Activated CD8-positive, alpha-beta T cell treated with anti-CD3 and anti-CD28 coated beads for 36 hours (primary cell): ENCODE data around the gene CDKN2A. TPM values are rescaled to one million over a fixed set of nuclear protein-coding genes. Genes with fewer than 3 reads are reported as not detected.

Source experiments
- ATAC-seq: fragments of 200-7000 bp; cut with Tn5 transposase; one replicate; pipeline ENCODE4 v1.10.0; 2021; ENCODE audit warnings: mild to moderate bottlenecking, moderate library complexity
- CTCF ChIA-PET: fragments of 350-600 bp; sonication (Branson Sonifier 250); formaldehyde crosslinking; loops from one replicate; lab custom pipeline; 2021; ENCODE audit warnings: antibody characterized with exemption; lab: Charles Lee
- POLR2A ChIA-PET: fragments of 350-600 bp; sonication (Branson Sonifier 250); formaldehyde crosslinking; loops from one replicate; lab custom pipeline; 2021; ENCODE audit warnings: antibody characterized with exemption; lab: Charles Lee
- DNase-seq: peaks from one replicate; pipeline ENCODE4 v3.0.0-alpha.2; 2020
- H3K27ac Mint-ChIP-seq: one replicate; pipeline ENCODE4 v1.8.0; 2021; ENCODE audit warnings: mild to moderate bottlenecking, mixed read lengths
- H3K27me3 Mint-ChIP-seq: one replicate; pipeline ENCODE4 v1.8.0; 2021; ENCODE audit warnings: mixed read lengths
- H3K36me3 Mint-ChIP-seq: one replicate; pipeline ENCODE4 v1.8.0; 2021; ENCODE audit warnings: low read depth, mixed read lengths
- H3K4me1 Mint-ChIP-seq: one replicate; pipeline ENCODE4 v1.8.0; 2021; ENCODE audit warnings: low read depth, mixed read lengths
- H3K4me3 Mint-ChIP-seq: one replicate; pipeline ENCODE4 v1.8.0; 2021; ENCODE audit warnings: mild to moderate bottlenecking, moderate library complexity, mixed read lengths
- H3K9me3 Mint-ChIP-seq: one replicate; pipeline ENCODE4 v1.8.0; 2021; ENCODE audit warnings: mixed read lengths
- CTCF ChIP-seq: fragments of 200-600 bp; IDR thresholded peaks from one replicate; pipeline ENCODE4 v1.8.0; 2022; ENCODE audit warnings: antibody characterized with exemption, mild to moderate bottlenecking
- intact Hi-C: fragments of 100-400 bp; cut with micrococcal nuclease; formaldehyde crosslinking; loops from one replicate; pipeline ENCODE4 v1.10.0; 2022
- total RNA-seq, 2 experiments: library from RNA; stranded (reverse); gene quantifications; one replicate each; pipeline ENCODE4 v1.2.3, GENCODE V29; 2021

Gene CDKN2A
- total RNA-seq, 2 experiments from 2014 or later: 2.1 to 2.5 TPM

- H3K27ac Mint-ChIP-seq: no peak overlapping the region
- ChIA-PET CTCF (interaction anchor here (1.0 to 4.4 kb wide), 3 partner anchors 22 to 159 kb away, joined by 3 to 37 read pairs (median 6); partner anchors contain the start of genes CDKN2A, CDKN2B and CDKN2B-AS1), POLR2A (no interaction called here)
- peaks cover 17% of the 10 kb centered on the region for H3K4me1 Mint-ChIP-seq
- ATAC-seq (no peak), DNase-seq (no peak)
- intact Hi-C loops: no loop called here
- no peak for TF ChIP-seq CTCF
- H3K4me3 Mint-ChIP-seq: no peak overlapping the region
- peaks cover 13% of the 10 kb centered on the region for H3K36me3 Mint-ChIP-seq
- peaks cover 13% of the 10 kb centered on the region for H3K9me3 Mint-ChIP-seq
- H3K27me3 Mint-ChIP-seq: peaks cover 83% of the 10 kb centered on the region
These were observed 21.8 kb downstream of the CDKN2A start for GRCh38 chr9:21972361-21972760.

- no peak for TF ChIP-seq CTCF
- Mint-ChIP-seq H3K27ac (no peak overlapping the region), H3K27me3 (peaks cover 87% of the 10 kb centered on the region), H3K4me3 (no peak overlapping the region), H3K36me3 (peaks cover 15% of the 10 kb centered on the region), H3K4me1 (peaks cover 19% of the 10 kb centered on the region), H3K9me3 (peaks cover 13% of the 10 kb centered on the region)
- intact Hi-C loops: no loop called here
- no peak for DNase-seq
- POLR2A ChIA-PET: interaction anchor here (0.6 to 1.0 kb wide), 2 partner anchors 28 to 40 kb away, joined by 3 read pairs; no protein-coding TSS in a partner anchor
- ATAC-seq: no peak
- CTCF ChIA-PET: interaction anchor here (0.8 to 4.4 kb wide), 4 partner anchors 23 to 149 kb away, joined by 3 to 37 read pairs (median 5); partner anchors contain the start of genes CDKN2A, CDKN2B and CDKN2B-AS1
These were observed 23.2 kb downstream of the CDKN2A start for GRCh38 chr9:21970800-21971640.

DNA sequence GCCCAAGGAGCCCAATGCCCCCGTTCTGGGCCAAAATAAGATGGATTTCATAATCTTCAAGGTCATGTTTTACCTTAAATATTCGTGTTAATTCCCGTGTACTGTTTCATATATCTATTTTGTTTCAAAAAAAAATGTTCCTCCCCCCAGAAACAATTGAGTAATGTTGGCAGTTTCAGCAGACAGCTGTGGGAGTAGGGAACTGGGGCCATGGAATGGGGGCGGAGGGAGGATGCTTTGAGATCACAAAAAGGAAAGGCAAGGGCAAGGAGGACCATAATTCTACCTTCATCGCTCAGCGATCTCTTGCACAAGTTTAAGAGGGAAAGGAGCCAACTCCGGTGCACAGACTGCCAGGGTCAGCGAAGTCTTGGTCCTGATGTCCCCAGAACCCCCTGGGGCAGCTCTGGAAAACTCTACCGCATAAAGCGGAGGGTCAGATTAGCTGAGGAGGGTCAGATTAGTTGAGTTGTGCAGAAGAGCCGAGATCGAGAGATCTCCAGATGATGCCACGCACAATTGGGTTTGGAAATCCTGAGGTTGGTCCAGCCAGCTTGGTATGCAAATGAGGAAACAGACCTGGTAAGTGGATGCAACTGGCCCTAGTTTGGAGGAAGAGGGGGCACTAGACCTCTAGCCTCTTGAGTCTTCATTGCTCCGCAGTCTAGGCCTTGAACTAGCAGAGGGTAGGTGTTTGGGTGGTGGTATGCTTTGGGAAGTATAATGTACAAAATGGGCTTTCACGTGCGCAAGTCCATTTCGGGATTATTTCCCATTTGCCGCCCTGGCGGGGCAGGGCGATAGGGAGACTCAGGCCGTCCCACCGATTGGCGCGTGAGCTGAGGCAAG lies 24.0 kb downstream of the CDKN2A start:
- intact Hi-C loops: loop anchor here (5.0 kb wide), 1 partner anchor 37 kb away; the partner anchor contains the start of gene CDKN2B
- H3K36me3 Mint-ChIP-seq: peaks cover 15% of the 10 kb centered on the region
- peaks cover 17% of the 10 kb centered on the region for H3K4me1 Mint-ChIP-seq
- TF ChIP-seq CTCF: no peak
- ATAC-seq (no peak), DNase-seq (no peak)
- no peak overlapping the region for H3K4me3 Mint-ChIP-seq
- peaks cover 13% of the 10 kb centered on the region for H3K9me3 Mint-ChIP-seq
- ChIA-PET POLR2A (interaction anchor here (0.6 to 1.0 kb wide), 2 partner anchors 41 to 72 kb away, joined by 3 read pairs; no protein-coding TSS in a partner anchor), CTCF (interaction anchor here (0.8 to 4.4 kb wide), 4 partner anchors 38 to 149 kb away, joined by 3 to 37 read pairs (median 14); partner anchors contain the start of gene CDKN2B)
- peaks cover 88% of the 10 kb centered on the region for H3K27me3 Mint-ChIP-seq
- no peak overlapping the region for H3K27ac Mint-ChIP-seq

DNA sequence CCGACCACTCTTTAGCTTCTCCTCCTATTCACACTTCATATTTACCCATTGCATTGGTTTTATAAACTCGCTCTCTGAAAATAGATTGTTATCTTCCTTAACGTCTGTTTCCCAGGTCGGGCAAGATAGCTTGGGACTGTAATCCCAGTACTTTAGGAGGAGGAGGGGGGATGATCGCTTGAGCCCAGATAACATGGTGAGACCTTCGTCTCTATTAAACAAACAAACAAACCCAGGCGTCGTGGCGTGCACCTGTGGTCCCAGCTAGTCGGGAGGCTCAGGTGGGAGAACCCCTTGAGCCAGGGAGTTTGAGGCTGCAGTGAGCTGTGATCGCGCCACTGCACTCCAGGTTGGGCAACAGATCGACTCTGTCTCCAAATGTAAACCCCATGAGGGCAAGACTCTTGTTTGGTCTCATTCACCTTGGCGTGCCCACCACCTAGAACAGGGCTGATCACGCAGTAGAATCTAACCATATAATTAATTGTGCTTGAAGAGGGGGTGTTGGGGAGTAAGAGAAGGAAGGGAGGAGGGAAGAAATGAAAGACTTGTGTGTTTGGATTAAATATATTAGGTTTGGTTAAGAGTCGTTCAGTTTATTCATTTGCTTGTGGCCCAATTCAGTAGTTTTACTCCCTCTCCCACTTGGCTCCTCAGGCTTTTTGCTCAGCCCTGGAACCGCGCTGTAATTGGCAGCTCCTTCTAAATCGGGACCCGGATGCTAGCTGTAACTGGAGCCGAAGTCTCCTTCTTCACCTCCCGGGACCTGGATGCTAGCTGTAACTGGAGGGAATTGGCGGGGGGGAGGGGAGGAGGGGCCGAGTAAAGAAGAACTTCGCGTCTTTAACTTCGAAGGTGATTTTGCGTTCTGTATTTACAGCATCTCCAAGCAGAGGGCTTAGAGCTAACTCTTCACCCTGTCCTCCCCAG lies 24.9 kb downstream of the CDKN2A start:
- peaks cover 11% of the 10 kb centered on the region for H3K4me1 Mint-ChIP-seq
- H3K27ac Mint-ChIP-seq: no peak overlapping the region
- peaks cover 13% of the 10 kb centered on the region for H3K9me3 Mint-ChIP-seq
- peaks cover 15% of the 10 kb centered on the region for H3K36me3 Mint-ChIP-seq
- DNase-seq: no peak
- peaks cover 88% of the 10 kb centered on the region for H3K27me3 Mint-ChIP-seq
- CTCF ChIA-PET: interaction anchor here (1.3 to 3.0 kb wide), 3 partner anchors 21 to 156 kb away, joined by 3 to 23 read pairs (median 7); partner anchors contain the start of gene CDKN2B
- H3K4me3 Mint-ChIP-seq: no peak overlapping the region
- TF ChIP-seq CTCF: no peak
- no peak for ATAC-seq
- POLR2A ChIA-PET: interaction anchor here (0.6 to 1.0 kb wide), 2 partner anchors 42 to 73 kb away, joined by 3 read pairs; no protein-coding TSS in a partner anchor
- intact Hi-C loops: loop anchor here (5.0 kb wide), 1 partner anchor 38 kb away; the partner anchor contains the start of gene CDKN2B
